ENCODE data around the gene DMRTC2. TPM values are rescaled to one million over a fixed set of nuclear protein-coding genes. Genes with fewer than 3 reads are reported as not detected.

The DMRTC2 gene
- polyA plus RNA-seq, 1 donor from 2014 or later = not detected

DNA sequence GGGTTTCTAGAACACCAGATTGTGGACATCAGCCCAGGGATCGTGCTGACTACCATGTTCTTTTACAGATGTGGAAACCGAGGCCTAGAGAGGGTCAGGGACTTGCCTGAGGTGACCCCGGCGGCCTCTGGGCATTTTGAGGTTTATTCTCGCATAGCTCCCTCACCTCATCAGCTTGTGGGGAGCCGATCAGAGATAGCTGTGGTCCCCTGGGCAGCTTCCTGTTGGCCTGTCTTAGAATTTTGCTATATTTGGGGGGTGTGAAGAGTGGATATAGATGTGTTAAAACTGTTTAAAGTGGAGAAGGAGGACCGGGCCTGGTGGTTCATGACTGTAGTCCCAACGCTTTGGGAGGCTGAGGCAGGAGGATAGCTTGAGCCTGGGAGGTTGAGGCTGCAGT lies 45.1 kb downstream of the DMRTC2 start:
- no peaks in the 10 kb centered on the region for H3K79me2 ChIP-seq (replicated peaks; ENCODE audit: insufficient read depth, low read length)
- no peak overlapping the region for H3K4me2 ChIP-seq (ENCODE audit: low read length)
- no peaks in the 10 kb centered on the region for H3K36me3 ChIP-seq (ENCODE audit: insufficient read depth, low read length)
- H3K9ac ChIP-seq (ENCODE audit: low read length) = no peak overlapping the region
- no peaks in the 10 kb centered on the region for H3K9me2 ChIP-seq (ENCODE audit: insufficient read depth, low read length)
- H4K20me1 ChIP-seq (ENCODE audit: insufficient read depth) = no peaks in the 10 kb centered on the region
- H2AFZ ChIP-seq (ENCODE audit: low read depth, low read length) = no peak overlapping the region
- H3K27ac ChIP-seq (ENCODE audit: low read length) = no peak overlapping the region
- H3K27me3 ChIP-seq (ENCODE audit: insufficient read depth, low read depth, low read length) = no peaks in the 10 kb centered on the region
- H3K9me3 ChIP-seq (ENCODE audit: low read length) = no peaks in the 10 kb centered on the region
- TF ChIP-seq, protein P1, sequence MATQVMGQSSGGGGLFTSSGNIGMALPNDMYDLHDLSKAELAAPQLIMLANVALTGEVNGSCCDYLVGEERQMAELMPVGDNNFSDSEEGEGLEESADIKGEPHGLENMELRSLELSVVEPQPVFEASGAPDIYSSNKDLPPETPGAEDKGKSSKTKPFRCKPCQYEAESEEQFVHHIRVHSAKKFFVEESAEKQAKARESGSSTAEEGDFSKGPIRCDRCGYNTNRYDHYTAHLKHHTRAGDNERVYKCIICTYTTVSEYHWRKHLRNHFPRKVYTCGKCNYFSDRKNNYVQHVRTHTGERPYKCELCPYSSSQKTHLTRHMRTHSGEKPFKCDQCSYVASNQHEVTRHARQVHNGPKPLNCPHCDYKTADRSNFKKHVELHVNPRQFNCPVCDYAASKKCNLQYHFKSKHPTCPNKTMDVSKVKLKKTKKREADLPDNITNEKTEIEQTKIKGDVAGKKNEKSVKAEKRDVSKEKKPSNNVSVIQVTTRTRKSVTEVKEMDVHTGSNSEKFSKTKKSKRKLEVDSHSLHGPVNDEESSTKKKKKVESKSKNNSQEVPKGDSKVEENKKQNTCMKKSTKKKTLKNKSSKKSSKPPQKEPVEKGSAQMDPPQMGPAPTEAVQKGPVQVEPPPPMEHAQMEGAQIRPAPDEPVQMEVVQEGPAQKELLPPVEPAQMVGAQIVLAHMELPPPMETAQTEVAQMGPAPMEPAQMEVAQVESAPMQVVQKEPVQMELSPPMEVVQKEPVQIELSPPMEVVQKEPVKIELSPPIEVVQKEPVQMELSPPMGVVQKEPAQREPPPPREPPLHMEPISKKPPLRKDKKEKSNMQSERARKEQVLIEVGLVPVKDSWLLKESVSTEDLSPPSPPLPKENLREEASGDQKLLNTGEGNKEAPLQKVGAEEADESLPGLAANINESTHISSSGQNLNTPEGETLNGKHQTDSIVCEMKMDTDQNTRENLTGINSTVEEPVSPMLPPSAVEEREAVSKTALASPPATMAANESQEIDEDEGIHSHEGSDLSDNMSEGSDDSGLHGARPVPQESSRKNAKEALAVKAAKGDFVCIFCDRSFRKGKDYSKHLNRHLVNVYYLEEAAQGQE (IDR thresholded peaks at IDR 0.05; ENCODE audit: borderline replicate concordance) = no peak
- no peak for TF ChIP-seq RAD21 (conservative IDR thresholded peaks at IDR 0.05)
- no peak for TF ChIP-seq TAF1 (IDR thresholded peaks at IDR 0.05; ENCODE audit: low read depth)
- no peak for TF ChIP-seq SMC3 (conservative IDR thresholded peaks at IDR 0.05; ENCODE audit: poor library complexity)
- TF ChIP-seq, protein P2, sequence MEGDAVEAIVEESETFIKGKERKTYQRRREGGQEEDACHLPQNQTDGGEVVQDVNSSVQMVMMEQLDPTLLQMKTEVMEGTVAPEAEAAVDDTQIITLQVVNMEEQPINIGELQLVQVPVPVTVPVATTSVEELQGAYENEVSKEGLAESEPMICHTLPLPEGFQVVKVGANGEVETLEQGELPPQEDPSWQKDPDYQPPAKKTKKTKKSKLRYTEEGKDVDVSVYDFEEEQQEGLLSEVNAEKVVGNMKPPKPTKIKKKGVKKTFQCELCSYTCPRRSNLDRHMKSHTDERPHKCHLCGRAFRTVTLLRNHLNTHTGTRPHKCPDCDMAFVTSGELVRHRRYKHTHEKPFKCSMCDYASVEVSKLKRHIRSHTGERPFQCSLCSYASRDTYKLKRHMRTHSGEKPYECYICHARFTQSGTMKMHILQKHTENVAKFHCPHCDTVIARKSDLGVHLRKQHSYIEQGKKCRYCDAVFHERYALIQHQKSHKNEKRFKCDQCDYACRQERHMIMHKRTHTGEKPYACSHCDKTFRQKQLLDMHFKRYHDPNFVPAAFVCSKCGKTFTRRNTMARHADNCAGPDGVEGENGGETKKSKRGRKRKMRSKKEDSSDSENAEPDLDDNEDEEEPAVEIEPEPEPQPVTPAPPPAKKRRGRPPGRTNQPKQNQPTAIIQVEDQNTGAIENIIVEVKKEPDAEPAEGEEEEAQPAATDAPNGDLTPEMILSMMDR (IDR thresholded peaks at IDR 0.05; ENCODE audit: poor library complexity, severe bottlenecking) = no peak
- TF ChIP-seq POLR2AphosphoS5 (IDR thresholded peaks at IDR 0.05) = no peak
- no peak for TF ChIP-seq MXI1 (conservative IDR thresholded peaks at IDR 0.05; ENCODE audit: poor library complexity, severe bottlenecking)
- TF ChIP-seq EZH2 (IDR thresholded peaks at IDR 0.05; ENCODE audit: borderline replicate concordance, insufficient read depth, low read length, poor library complexity, severe bottlenecking) = no peak
- TF ChIP-seq EP300 (conservative IDR thresholded peaks at IDR 0.05; ENCODE audit: poor library complexity, severe bottlenecking) = no peak
- no peaks in the 10 kb centered on the region for H3F3A ChIP-seq (ENCODE audit: insufficient read depth, low read length, poor library complexity, severe bottlenecking)
- no peak overlapping the region for H3K4me3 ChIP-seq (ENCODE audit: low read length)

DNA sequence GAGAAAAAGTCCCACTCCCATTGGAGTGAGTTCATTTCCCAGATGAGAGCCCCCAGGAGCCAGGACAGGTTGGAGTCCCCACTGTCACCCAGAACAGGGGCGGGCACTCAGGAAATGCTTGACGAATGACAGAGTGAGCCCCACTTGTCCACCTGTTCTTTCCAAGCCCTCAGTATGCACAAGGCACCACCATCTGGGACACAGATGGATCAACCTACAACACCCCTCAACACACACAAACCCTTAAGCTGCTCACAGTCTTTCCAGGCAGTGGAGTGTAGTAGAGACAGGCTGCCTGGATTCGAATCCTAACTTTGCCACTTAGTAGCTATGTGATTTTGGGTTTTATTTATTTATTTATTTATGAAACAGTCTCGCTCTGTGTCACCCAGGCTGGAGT lies 46.1 kb downstream of the DMRTC2 start:
- Histone ChIP-seq H3K4me3 (ENCODE audit: low read length) (no peak overlapping the region), H3K27me3 (ENCODE audit: insufficient read depth, low read depth, low read length) (no peaks in the 10 kb centered on the region), H3F3A (ENCODE audit: insufficient read depth, low read length, poor library complexity, severe bottlenecking) (no peaks in the 10 kb centered on the region), H3K79me2 (replicated peaks; ENCODE audit: insufficient read depth, low read length) (no peaks in the 10 kb centered on the region), H3K9ac (ENCODE audit: low read length) (no peak overlapping the region), H3K27ac (ENCODE audit: low read length) (no peak overlapping the region), H2AFZ (ENCODE audit: low read depth, low read length) (no peak overlapping the region), H3K9me3 (ENCODE audit: low read length) (no peaks in the 10 kb centered on the region), H3K4me2 (ENCODE audit: low read length) (no peak overlapping the region), H3K36me3 (ENCODE audit: insufficient read depth, low read length) (no peaks in the 10 kb centered on the region), H4K20me1 (ENCODE audit: insufficient read depth) (no peaks in the 10 kb centered on the region), H3K9me2 (ENCODE audit: insufficient read depth, low read length) (no peaks in the 10 kb centered on the region)
- TF ChIP-seq SMC3 (conservative IDR thresholded peaks at IDR 0.05; ENCODE audit: poor library complexity) (no peak), MXI1 (conservative IDR thresholded peaks at IDR 0.05; ENCODE audit: poor library complexity, severe bottlenecking) (no peak), EP300 (conservative IDR thresholded peaks at IDR 0.05; ENCODE audit: poor library complexity, severe bottlenecking) (no peak), RAD21 (conservative IDR thresholded peaks at IDR 0.05) (no peak)
- TF ChIP-seq, protein P1 (IDR thresholded peaks at IDR 0.05; ENCODE audit: borderline replicate concordance) = no peak

Measured in neural cell (in vitro differentiated cells).